AG09309 (cell line): ENCODE results near the gene CAMK1G.

Source experiments
- DNase-seq: peaks from one replicate; pipeline ENCODE4 v3.0.0-alpha.2; 2010; ENCODE audit warnings: low read depth
- H3K4me3 ChIP-seq: 2 replicates; pipeline ENCODE4 v1.5.1; 2011; ENCODE audit warnings: mild to moderate bottlenecking, low read depth, low read length, moderate library complexity; ENCODE audit not compliant: control insufficient read depth
- CTCF ChIP-seq: IDR thresholded peaks from 2 replicates; pipeline ENCODE4 v1.5.1; 2011; ENCODE audit warnings: mild to moderate bottlenecking, low read depth, low read length, inconsistent platforms; ENCODE audit not compliant: insufficient read depth, control insufficient read depth; ENCODE audit errors: missing control alignments

Gene CAMK1G

GRCh38 chr1:209633335-209633997 is 50.0 kb downstream of the CAMK1G start:
- no peak overlapping the region for H3K4me3 ChIP-seq
- no peak for DNase-seq
- no peak for TF ChIP-seq CTCF

DNA sequence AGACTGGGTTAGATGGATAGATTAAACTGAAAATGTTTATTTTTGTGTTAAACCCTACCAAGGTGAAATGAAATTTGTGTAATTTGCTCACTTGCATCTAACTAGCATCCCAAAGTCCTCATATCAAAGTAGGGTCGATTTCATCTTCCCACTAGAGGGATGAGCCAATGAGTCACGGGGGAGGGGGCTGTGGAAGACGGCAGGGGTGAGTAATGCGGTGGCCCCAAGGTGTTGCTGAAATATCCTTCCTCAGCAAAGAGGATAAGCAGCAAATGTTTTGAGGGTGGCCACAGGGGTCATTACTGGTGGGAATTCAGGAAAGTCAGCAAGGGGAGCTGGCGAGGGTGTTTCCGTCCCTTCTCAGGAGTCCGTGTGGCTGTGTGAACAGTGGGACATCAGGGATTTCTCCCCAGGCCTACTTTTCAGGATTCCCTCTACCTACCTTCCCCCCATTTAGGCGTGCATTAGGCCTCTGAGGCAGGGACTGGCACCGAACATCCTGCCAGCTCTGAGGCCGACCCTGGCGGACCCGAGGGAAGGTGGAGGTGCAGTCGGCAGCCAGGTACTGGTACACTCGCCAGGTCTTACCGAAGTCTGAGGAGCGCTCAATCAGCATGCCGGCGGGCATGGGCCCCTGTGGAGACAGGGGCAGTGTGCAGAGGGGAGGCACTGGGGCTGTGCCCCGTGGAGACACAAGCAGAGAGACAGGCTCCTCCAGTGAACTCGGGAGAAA is 50.7 kb downstream of the CAMK1G start:
- no peak for DNase-seq
- H3K4me3 ChIP-seq = no peak overlapping the region
- TF ChIP-seq CTCF = no peak

GRCh38 chr1:209635850-209636249 is 52.3 kb downstream of the CAMK1G start:
- no peak overlapping the region for H3K4me3 ChIP-seq
- no peak for DNase-seq
- TF ChIP-seq CTCF = no peak

- no peak for DNase-seq
- TF ChIP-seq CTCF = no peak
- no peak overlapping the region for H3K4me3 ChIP-seq
Measured at GRCh38 chr1:209641832-209642172, 58.3 kb downstream of the CAMK1G start.

- DNase-seq = no peak
- H3K4me3 ChIP-seq = no peak overlapping the region
- TF ChIP-seq CTCF = no peak
Measured at GRCh38 chr1:209642816-209643215, 59.3 kb downstream of the CAMK1G start.

- H3K4me3 ChIP-seq = no peak overlapping the region
- no peak for TF ChIP-seq CTCF
- DNase-seq = no peak
Measured at GRCh38 chr1:209643285-209644020, 59.9 kb downstream of the CAMK1G start.
